Measurements from ENCODE around the gene ABCC4.

ABCC4 gene

DNA sequence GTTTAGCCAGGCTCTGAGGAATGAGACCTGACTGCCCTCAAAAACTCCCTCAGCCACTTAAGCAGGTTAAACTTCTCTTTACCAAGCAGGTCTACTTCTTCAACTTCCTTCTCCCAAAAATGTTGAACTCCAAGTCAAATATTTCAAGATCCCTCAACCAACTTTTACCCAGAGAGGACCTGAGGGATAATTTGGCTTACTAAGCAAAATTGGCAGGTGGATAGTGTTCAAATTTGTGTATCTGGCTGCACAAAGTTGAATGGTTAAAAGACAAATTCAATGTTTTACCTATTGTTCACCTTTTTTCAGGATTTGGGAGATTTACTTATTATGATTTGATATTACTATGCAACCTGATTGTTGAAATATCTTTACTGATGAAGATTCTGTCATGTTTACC lies 296.0 kb downstream of the ABCC4 start:
- no peak for DNase-seq (ENCODE audit: extremely low read depth in 1 of 2, low read depth in 1 of 2)

GRCh38 chr13:95003019-95003813 lies 298.0 kb downstream of the ABCC4 start:
- DNase-seq (ENCODE audit: extremely low read depth in 1 of 2, low read depth in 1 of 2) = no peak

DNA sequence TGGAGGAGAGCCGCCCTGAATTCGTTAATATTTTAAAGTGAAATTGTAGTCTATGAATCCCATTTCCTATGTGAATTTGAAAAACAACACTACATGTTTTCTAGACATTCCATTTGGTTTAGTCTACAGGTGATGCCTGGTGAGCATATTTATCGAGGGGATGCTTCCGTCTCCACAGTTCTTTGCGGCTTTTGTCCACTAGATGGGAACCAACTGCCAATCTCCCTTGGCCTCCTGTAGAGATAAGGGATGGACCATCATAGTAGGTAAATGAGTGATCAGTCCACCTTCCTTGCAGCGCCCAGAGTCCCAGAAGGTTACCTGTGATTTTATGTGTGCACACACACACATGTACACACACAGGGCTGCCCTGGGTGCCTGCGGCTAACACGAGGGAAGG lies 299.1 kb downstream of the ABCC4 start:
- DNase-seq (ENCODE audit: extremely low read depth in 1 of 2, low read depth in 1 of 2) = no peak

DNA sequence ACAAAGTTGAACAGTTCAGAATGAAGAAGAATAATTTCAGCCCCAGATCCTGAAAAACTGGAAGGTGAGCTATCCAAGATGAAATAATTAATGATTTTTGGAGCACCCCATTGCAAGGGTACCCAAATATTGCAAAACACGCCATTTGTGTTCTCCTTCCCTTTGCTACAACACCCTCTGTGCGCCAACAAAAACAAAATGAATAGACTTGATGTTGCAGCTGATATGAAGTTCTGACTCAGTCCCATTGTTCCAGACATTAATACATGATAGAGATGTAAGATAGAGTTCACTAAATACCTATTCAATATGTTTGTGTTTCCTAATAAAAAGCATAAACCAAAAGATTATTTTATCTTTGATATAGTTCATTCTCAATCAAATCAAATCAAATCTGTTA lies 301.4 kb downstream of the ABCC4 start:
- DNase-seq (ENCODE audit: extremely low read depth in 1 of 2, low read depth in 1 of 2) = no peak

DNA sequence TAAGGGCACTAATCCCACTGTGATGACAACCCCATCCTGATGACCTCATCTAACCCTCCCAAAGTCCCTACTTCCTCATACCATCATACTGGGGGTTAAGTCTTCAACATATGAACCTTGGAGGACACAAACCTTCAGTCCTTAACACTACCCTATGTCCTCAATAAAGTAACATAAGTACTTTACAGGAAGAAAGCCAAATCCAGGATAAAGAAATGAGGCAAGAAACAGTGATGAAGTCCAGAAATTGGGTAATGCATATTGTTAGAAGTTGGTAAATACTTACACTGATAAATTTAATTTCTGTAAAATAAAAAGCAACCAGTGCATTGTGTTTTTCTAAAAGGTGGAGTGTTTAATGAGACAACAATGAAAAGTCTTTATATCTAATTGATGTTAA lies 304.1 kb downstream of the ABCC4 start:
- DNase-seq (ENCODE audit: extremely low read depth in 1 of 2, low read depth in 1 of 2) = no peak

- DNase-seq (ENCODE audit: extremely low read depth in 1 of 2, low read depth in 1 of 2) = no peak
Observed at GRCh38 chr13:94996445-94996844, 304.8 kb downstream of the ABCC4 start.

- DNase-seq (ENCODE audit: extremely low read depth in 1 of 2, low read depth in 1 of 2) = no peak
Observed at GRCh38 chr13:94994506-94994905, 306.7 kb downstream of the ABCC4 start.

- no peak for DNase-seq (ENCODE audit: extremely low read depth in 1 of 2, low read depth in 1 of 2)
Observed at GRCh38 chr13:94993616-94994015, 307.6 kb downstream of the ABCC4 start.

DNA sequence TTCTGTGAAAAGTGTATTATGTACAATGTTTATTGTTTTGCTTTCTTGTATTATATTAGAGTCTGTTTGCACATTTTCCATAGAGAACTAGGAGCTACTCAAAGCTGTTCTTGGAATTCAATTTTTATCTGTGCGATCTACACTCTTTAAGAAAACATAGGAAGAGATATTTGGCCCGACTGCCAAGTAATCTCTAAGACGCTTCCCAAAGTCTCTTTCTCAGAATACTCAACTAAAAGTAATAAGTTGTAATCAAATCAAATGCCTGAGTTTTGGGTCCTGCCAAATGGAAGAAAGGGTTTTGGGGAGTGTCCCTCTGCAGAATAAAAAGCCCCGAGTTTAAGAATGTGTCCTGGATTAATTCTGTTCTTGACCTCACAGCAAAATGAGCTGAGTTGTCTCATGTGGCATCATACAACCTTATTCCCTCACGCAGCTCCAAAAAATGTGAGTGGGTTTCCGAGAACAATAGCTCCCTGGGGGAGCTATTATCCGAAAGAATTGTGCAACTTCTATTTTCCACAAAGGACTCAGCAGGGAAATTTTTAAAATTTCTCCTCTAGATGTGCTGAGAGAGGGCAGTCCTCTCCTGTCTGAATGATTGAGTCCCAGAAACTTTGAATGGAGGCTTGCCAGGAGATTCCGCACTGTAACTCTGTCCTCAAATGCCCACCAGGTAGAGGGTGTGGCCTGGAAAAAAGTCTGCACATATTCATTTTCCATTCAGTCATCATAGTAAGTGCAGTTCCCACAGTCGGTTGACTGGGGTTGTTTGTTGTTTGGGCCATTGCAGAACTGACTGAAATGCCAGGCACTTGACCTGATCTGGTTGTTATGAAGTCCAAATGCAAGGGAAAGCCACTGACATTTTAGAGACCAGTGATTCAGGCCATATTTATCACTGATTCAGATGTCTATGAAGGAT lies 309.0 kb downstream of the ABCC4 start:
- no peak for DNase-seq (ENCODE audit: extremely low read depth in 1 of 2, low read depth in 1 of 2)

DNA sequence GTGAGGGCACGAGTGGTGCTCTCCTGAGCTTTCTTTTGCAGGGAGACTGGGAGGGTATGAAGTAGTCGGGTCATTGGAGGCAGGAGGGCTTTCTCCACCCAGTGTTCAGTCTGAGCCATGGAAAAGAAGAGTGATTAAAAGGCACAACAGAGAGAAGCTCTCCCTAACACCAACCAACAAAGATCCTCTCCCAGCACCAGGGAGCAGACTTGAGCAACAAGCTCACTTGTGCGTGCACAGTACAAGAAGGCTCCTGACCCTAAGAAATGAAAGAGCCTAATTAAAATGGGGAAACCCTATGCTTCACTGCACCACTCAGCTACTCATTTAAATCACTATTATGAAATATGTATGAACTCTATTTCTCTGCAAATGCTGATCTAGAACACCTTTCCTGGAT lies 312.6 kb downstream of the ABCC4 start:
- DNase-seq (ENCODE audit: extremely low read depth in 1 of 2, low read depth in 1 of 2) = no peak

DNA sequence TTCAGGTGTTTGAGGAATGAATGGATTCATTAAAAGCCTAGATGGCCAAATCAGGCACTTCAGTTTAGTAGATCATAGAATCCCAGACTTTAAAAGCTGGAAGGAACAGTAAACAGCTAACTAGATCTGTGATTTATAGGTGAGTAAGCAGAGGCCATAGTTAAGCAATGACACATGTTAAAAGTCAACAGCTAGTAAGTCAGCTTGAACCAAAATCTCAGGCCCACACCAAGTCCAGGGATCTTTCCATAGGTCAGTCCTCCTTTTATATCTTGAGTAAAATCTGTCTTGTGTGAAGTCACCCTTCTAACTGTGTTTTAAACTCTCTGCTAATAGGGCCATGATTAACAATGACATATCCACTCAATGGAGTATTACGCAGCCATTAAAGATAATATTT lies 313.4 kb downstream of the ABCC4 start:
- no peak for DNase-seq (ENCODE audit: extremely low read depth in 1 of 2, low read depth in 1 of 2)

- no peak for DNase-seq (ENCODE audit: extremely low read depth in 1 of 2, low read depth in 1 of 2)
Observed at GRCh38 chr13:94987081-94987480, 314.2 kb downstream of the ABCC4 start.

DNA sequence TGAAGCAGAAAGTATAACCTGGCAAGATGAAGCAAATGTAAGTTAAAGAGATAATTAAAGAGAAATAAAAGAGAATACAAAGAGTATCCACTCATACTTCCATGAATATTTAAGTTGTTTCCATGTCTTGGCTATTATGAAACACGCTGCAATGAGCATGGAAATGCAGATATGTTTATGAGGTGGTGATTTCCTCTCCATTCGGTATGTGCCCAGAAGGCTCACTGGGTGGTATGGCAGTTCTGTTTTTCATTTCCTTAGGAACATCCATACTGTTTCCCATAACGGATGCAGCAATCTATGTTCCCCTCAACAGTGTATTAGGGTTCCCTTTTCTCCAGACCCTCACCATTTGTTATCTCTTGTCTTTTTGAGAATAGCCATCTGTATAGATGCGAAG lies 316.3 kb downstream of the ABCC4 start:
- no peak for DNase-seq (ENCODE audit: extremely low read depth in 1 of 2, low read depth in 1 of 2)

DNA sequence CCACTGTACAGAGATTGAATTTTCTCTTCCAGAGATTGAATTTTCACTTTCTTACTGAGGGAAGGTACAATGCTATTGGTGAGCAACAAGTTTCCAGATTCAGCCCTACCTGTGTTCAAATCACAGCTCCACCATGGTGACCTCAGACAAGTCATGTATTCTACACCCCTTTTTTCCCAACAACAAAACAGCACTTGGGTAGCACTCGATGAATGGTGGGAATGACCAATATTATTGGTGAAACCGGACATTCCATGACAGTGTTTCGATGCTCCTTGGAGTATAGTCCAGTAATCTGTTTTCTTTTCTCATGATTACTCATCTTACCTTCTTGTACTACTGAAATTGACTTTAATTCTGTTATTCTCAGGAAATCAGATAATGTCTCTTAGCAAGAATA lies 322.7 kb downstream of the ABCC4 start:
- DNase-seq (ENCODE audit: extremely low read depth in 1 of 2, low read depth in 1 of 2) = no peak

DNA sequence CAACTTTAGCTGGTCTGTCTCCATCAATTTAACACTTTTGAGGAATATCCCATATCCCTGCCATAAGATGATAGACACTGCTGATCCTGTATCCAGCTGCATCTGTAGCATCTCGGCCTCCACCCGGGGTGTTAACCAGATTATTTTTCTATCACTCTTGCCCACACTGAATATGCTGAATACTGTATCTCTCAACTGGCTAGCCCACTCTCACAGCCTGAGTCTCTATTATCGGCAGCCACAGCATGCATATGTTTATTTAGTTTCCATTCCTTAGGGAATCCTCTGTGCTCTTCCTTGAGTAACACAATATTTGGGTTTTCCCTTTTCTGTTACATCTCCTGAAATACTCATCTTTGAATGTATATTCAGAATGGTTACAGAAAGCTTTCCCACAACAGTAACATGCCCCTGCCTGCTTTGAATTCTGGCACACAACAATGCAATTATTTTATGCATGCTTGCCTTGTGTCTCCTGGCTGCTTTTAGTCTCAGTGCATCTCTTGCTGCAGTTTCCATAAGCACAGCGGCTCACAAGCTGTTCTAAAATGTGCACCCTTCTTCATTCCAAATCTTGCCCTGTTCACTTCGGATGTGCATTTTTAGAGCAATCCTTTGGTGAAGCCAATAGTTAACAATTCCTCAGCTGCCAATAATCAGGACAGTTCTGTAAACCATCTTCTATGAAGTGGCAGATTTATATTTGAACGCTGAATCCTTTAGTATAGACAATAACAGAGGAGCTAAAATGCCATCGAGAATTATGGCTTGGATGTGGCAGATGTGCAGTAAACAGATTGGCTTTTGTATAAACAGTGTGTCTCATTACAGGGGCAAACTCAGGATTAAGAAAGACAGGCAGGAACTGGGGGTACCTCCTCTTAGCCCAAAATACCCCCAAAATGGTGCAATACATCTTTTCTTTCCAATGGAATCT lies 327.0 kb downstream of the ABCC4 start:
- DNase-seq (ENCODE audit: extremely low read depth in 1 of 2, low read depth in 1 of 2) = no peak

- no peak for DNase-seq (ENCODE audit: extremely low read depth in 1 of 2, low read depth in 1 of 2)
Observed at GRCh38 chr13:94972262-94972661, 329.0 kb downstream of the ABCC4 start.

All from stimulated activated CD8-positive, alpha-beta memory T cell treated with anti-CD3 and anti-CD28 coated beads, Interleukin-7, amount 100 ng/mL, for 48 hours (primary cell).